SK-N-SH (cell line): Measurements from ENCODE around the gene CDK6. TPM values are rescaled to one million over a fixed set of nuclear protein-coding genes. Genes with fewer than 3 reads are reported as not detected.

Experiments
- CTCF ChIA-PET: fragments of 300-600, 350-600 bp; formaldehyde crosslinking; extraction: SDS; loops from one replicate; lab custom pipeline; 2021; lab: Yijun Ruan, JAX
- POLR2A ChIA-PET: fragments of 350-600 bp; sonication (Branson Sonifier 250); formaldehyde crosslinking; extraction: SDS; loops from one replicate; lab custom pipeline; 2020; ENCODE audit warnings: antibody characterized with exemption, inconsistent platforms; lab: Yijun Ruan, JAX
- DNase-seq: peaks from one replicate; pipeline ENCODE4 v3.0.0; 2012
- H2AFZ ChIP-seq: fragments of 200-600 bp; sonication (generic); 2 replicates; pipeline ENCODE4 v1.8.1; 2016; ENCODE audit warnings: antibody characterized with exemption, mild to moderate bottlenecking, low read depth
- H3F3A ChIP-seq: fragments of 200-600 bp; sonication (generic); replicated peaks from 2 replicates; pipeline ENCODE3; 2016; ENCODE audit warnings: antibody characterized with exemption, mild to moderate bottlenecking; ENCODE audit not compliant: insufficient read depth
- H3K27ac ChIP-seq, 2 experiments: fragments of 200-500 bp in 1 of 2; fragments of 200-600 bp in 1 of 2; sonication (Bioruptor generic) in 1 of 2; sonication (generic), shearing (Covaris generic) in 1 of 2; 2 replicates each; pipeline versions ENCODE4 v1.5.1 to v1.6.1; 2014 to 2016; ENCODE audit warnings: low read depth in 2 of 2, inconsistent platforms in 1 of 2, low read length in 1 of 2, mild to moderate bottlenecking in 1 of 2, mixed read lengths in 1 of 2
- H3K27me3 ChIP-seq: fragments of 200-600 bp; sonication (generic), shearing (Covaris generic); 2 replicates; pipeline ENCODE4 v1.6.1; 2016; ENCODE audit warnings: mixed run types; ENCODE audit not compliant: insufficient read depth
- H3K36me3 ChIP-seq, 2 experiments: fragments of 200-500 bp in 1 of 2; fragments of 200-600 bp in 1 of 2; sonication (Bioruptor generic) in 1 of 2; sonication (generic) in 1 of 2; replicated peaks in 1 of 2; 2 replicates each; pipeline versions ENCODE3 to v1.5.1; 2014 to 2016; ENCODE audit warnings: low read length in 1 of 2, mild to moderate bottlenecking in 1 of 2; ENCODE audit not compliant: insufficient read depth in 2 of 2, control insufficient read depth in 1 of 2
- H3K4me1 ChIP-seq, 2 experiments: fragments of 200-500 bp in 1 of 2; fragments of 200-600 bp in 1 of 2; sonication (Bioruptor generic) in 1 of 2; sonication (generic), shearing (Covaris generic) in 1 of 2; 2 replicates each; pipeline versions ENCODE4 v1.5.1 to v1.6.1; 2014 to 2016; ENCODE audit warnings: low read depth in 1 of 2, low read length in 1 of 2, mixed run types in 1 of 2; ENCODE audit not compliant: insufficient read depth in 2 of 2, control insufficient read depth in 1 of 2
- H3K4me2 ChIP-seq: fragments of 200-600 bp; sonication (generic), shearing (Covaris generic); 2 replicates; pipeline ENCODE4 v1.6.1; 2017; ENCODE audit warnings: mixed run types
- H3K4me3 ChIP-seq, 2 experiments: fragments of 200-500 bp in 1 of 2; fragments of 200-600 bp in 1 of 2; sonication (Bioruptor generic) in 1 of 2; sonication (generic), shearing (Covaris generic) in 1 of 2; 2 replicates each; pipeline versions ENCODE4 v1.5.1 to v1.8.1; 2014 to 2016; ENCODE audit warnings: low read depth in 2 of 2, inconsistent platforms in 1 of 2, low read length in 1 of 2, mild to moderate bottlenecking in 1 of 2, mixed read lengths in 1 of 2, moderate library complexity in 1 of 2
- H3K79me2 ChIP-seq: fragments of 200-600 bp; sonication (generic); 2 replicates; pipeline ENCODE4 v1.8.1; 2017; ENCODE audit warnings: mild to moderate bottlenecking; ENCODE audit not compliant: insufficient read depth
- H3K9ac ChIP-seq: fragments of 200-600 bp; sonication (generic); 2 replicates; pipeline ENCODE4 v1.6.1; 2017; ENCODE audit warnings: mixed run types
- H3K9me2 ChIP-seq: fragments of 200-600 bp; sonication (generic); 2 replicates; pipeline ENCODE4 v1.6.1; 2017; ENCODE audit warnings: mixed run types
- H3K9me3 ChIP-seq: fragments of 200-600 bp; sonication (generic); 2 replicates; pipeline ENCODE4 v1.6.1; 2017; ENCODE audit warnings: mixed run types, mild to moderate bottlenecking, moderate library complexity
- H4K20me1 ChIP-seq: fragments of 200-600 bp; sonication (generic); 2 replicates; pipeline ENCODE4 v1.6.1; 2017; ENCODE audit warnings: mild to moderate bottlenecking, mixed run types; ENCODE audit not compliant: insufficient read depth
- CHD2 ChIP-seq: fragments of 150-350 bp; IDR thresholded peaks from 2 replicates; pipeline ENCODE4 v1.6.1; 2018; ENCODE audit warnings: low read length; ENCODE audit not compliant: partially characterized antibody
- CTCF ChIP-seq: fragments of 200-600 bp; sonication (generic); IDR thresholded peaks from 2 replicates; pipeline ENCODE4 v1.6.1; 2017; ENCODE audit warnings: antibody characterized with exemption, mild to moderate bottlenecking, moderate library complexity
- ELF1 ChIP-seq: IDR thresholded peaks from 2 replicates; pipeline ENCODE4 v1.4.0; 2012
- FOSL2 ChIP-seq: IDR thresholded peaks from 2 replicates; pipeline ENCODE4 v1.4.0; 2012; ENCODE audit warnings: low read depth, mild to moderate bottlenecking, moderate library complexity, borderline replicate concordance
- FOXJ3 ChIP-seq: sonication (generic); formaldehyde crosslinking; IDR thresholded peaks from 2 replicates; pipeline ENCODE4 v1.5.1; 2020; ENCODE audit warnings: mild to moderate bottlenecking, missing genetic modification reagents
- GABPA ChIP-seq: IDR thresholded peaks from 2 replicates; pipeline ENCODE4 v1.4.0; 2012; ENCODE audit warnings: low read depth, mild to moderate bottlenecking
- IRF3 ChIP-seq: fragments of 150-350 bp; IDR thresholded peaks from 2 replicates; pipeline ENCODE4 v1.6.1; 2016; ENCODE audit warnings: mild to moderate bottlenecking, low read depth, low read length
- JUND ChIP-seq: IDR thresholded peaks from 2 replicates; pipeline ENCODE4 v1.4.0; 2012
- NRF1 ChIP-seq: IDR thresholded peaks from 2 replicates; pipeline ENCODE4 v1.6.1; 2012; ENCODE audit warnings: low read depth, mild to moderate bottlenecking, low read length
- PBX3 ChIP-seq: IDR thresholded peaks from 2 replicates; pipeline ENCODE4; 2012
- POLR2AphosphoS5 ChIP-seq: IDR thresholded peaks from 2 replicates; pipeline ENCODE4 v1.6.1; 2012; ENCODE audit warnings: low read depth, low read length
- RCOR1 ChIP-seq: fragments of 150-350 bp; IDR thresholded peaks from 2 replicates; pipeline ENCODE4 v1.6.1; 2017; ENCODE audit warnings: antibody characterized with exemption, low read length
- REST ChIP-seq: IDR thresholded peaks from 2 replicates; pipeline ENCODE4 v1.6.1; 2012; ENCODE audit warnings: mild to moderate bottlenecking, low read depth, low read length, moderate library complexity
- RXRA ChIP-seq: IDR thresholded peaks from 2 replicates; pipeline ENCODE4 v1.4.0; 2012; ENCODE audit warnings: low read depth, mild to moderate bottlenecking, borderline replicate concordance
- SMC3 ChIP-seq: IDR thresholded peaks from 2 replicates; pipeline ENCODE4 v1.6.1; 2012; ENCODE audit warnings: low read depth, low read length, improper control_type of control experiment
- TAF1 ChIP-seq: IDR thresholded peaks from 2 replicates; pipeline ENCODE4 v1.6.1; 2012; ENCODE audit warnings: low read depth, mild to moderate bottlenecking, low read length, moderate library complexity, borderline replicate concordance
- TCF12 ChIP-seq: IDR thresholded peaks from 2 replicates; pipeline ENCODE4 v1.4.0; 2012
- YY1 ChIP-seq: IDR thresholded peaks from 2 replicates; pipeline ENCODE4 v1.4.0; 2012; ENCODE audit warnings: low read depth, mild to moderate bottlenecking
- ZBTB33 ChIP-seq: IDR thresholded peaks from 2 replicates; pipeline ENCODE4 v1.4.0; 2012; ENCODE audit warnings: low read depth, borderline replicate concordance
- WGBS: methylation state at CpG from one replicate; pipeline ENCODE4 v1.1.6; 2017; ENCODE audit warnings: low lambda C conversion rate; 5-methylcytosine and 5-hydroxymethylcytosine counted together
- polyA plus RNA-seq, 3 experiments: library from polyadenylated mRNA; depleted of rRNA; stranded (reverse); fragments of >200 nt; gene quantifications; 2 replicates each; pipeline ENCODE4 v1.2.3, GENCODE V29; 2012

CDK6 gene
- polyA plus RNA-seq, 1 of the 3 experiments (the other 2 are of a cell fraction) = 30.3 TPM

- H3K27ac ChIP-seq = no peak overlapping the region
- H3F3A ChIP-seq = peaks cover 36% of the 10 kb centered on the region
- no peak for DNase-seq
- H2AFZ ChIP-seq = no peak overlapping the region
- CTCF ChIA-PET = interaction anchor here (0.9 to 5.3 kb wide), 6 partner anchors 9 to 202 kb away, joined by 3 to 39 read pairs (median 4); no protein-coding TSS in a partner anchor
- peaks cover 83% of the 10 kb centered on the region for H4K20me1 ChIP-seq
- H3K4me2 ChIP-seq = no peak overlapping the region
- no peaks in the 10 kb centered on the region for H3K27me3 ChIP-seq
- POLR2A ChIA-PET = no interaction called here
- H3K4me3 ChIP-seq = no peak overlapping the region
- H3K9ac ChIP-seq = no peak overlapping the region
- 0 out of 2 replicates have a peak, but pooled peaks cover 4% of the 10 kb centered on the region for H3K9me3 ChIP-seq
- H3K79me2 ChIP-seq = peaks cover 100% of the 10 kb centered on the region
- 87% methylated on average over 1 of the region's 1 CpG for WGBS
- peaks cover 0 to 15% of the 10 kb centered on the region in 2 experiments; a peak in 2 of 4 replicates for H3K4me1 ChIP-seq
- H3K9me2 ChIP-seq = no peaks in the 10 kb centered on the region
- TF ChIP-seq ZBTB33 (no peak), GABPA (no peak), PBX3 (no peak), FOSL2 (no peak), NRF1 (no peak), CHD2 (no peak), ELF1 (no peak)
- H3K36me3 ChIP-seq = peaks cover 39 to 83% of the 10 kb centered on the region in 2 experiments
These were observed 13.3 kb downstream of the CDK6 start for GRCh38 chr7:92823042-92823441.

- Histone ChIP-seq H3K36me3 (peaks cover 33 to 81% of the 10 kb centered on the region in 2 experiments), H3K27ac (no peak overlapping the region), H3K4me2 (no peak overlapping the region), H3K79me2 (peaks cover 100% of the 10 kb centered on the region), H4K20me1 (peaks cover 78% of the 10 kb centered on the region), H3F3A (peaks cover 53% of the 10 kb centered on the region), H3K27me3 (no peaks in the 10 kb centered on the region), H2AFZ (no peak overlapping the region), H3K4me3 (no peak overlapping the region), H3K9me3 (peaks cover 16% of the 10 kb centered on the region; the same call in 1 of the 2 replicates), H3K9ac (no peak overlapping the region), H3K9me2 (no peaks in the 10 kb centered on the region; the same call in 1 of the 2 replicates), H3K4me1 (peaks cover 0 to 5% of the 10 kb centered on the region in 2 experiments; a peak in 1 of 4 replicates)
- POLR2A ChIA-PET = no interaction called here
- CTCF ChIA-PET = interaction anchor here (0.6 to 5.3 kb wide), 4 partner anchors 10 to 122 kb away, joined by 3 to 39 read pairs (median 3); no protein-coding TSS in a partner anchor
- WGBS = 96% methylated on average over 3 of the region's 3 CpGs
- DNase-seq = no peak
- TF ChIP-seq ELF1 = no peak
- TF ChIP-seq RCOR1 = no peak
- no peak for TF ChIP-seq SMC3
- no peak for TF ChIP-seq IRF3
- TF ChIP-seq CTCF = no peak
- TF ChIP-seq POLR2AphosphoS5 = no peak
- TF ChIP-seq REST = no peak
- no peak for TF ChIP-seq FOXJ3
- no peak for TF ChIP-seq TCF12
- no peak for TF ChIP-seq JUND
- TF ChIP-seq FOSL2 = no peak
- no peak for TF ChIP-seq TAF1
- TF ChIP-seq RXRA = no peak
- TF ChIP-seq YY1 = no peak
These were observed 16.2 kb downstream of the CDK6 start for GRCh38 chr7:92820191-92820590.
